Lower leg skin (tissue), 4 donors: ENCODE results near the gene CSTB. TPM values are rescaled to one million over a fixed set of nuclear protein-coding genes. Genes with fewer than 3 reads are reported as not detected.

Experiments used
- DNase-seq, 2 donors: peaks; one replicate each; pipeline ENCODE4 v3.0.0-alpha.2; 2019; ENCODE audit warnings: low spot score in 2 of 2
- H3K4me3 ChIP-seq: fragments of 200-600 bp; sonication (generic); 2 replicates; pipeline ENCODE4 v1.5.1; 2017; ENCODE audit warnings: mild to moderate bottlenecking, low read depth; ENCODE audit not compliant: poor library complexity, severe bottlenecking
- CTCF ChIP-seq, 3 donors: fragments of 450-650 bp; IDR thresholded peaks; one replicate each; pipeline ENCODE4 v1.5.1; 2016; ENCODE audit warnings: antibody characterized with exemption in 3 of 3, mild to moderate bottlenecking in 3 of 3, moderate library complexity in 2 of 3
- POLR2A ChIP-seq, 2 donors: fragments of 450-650 bp; IDR thresholded peaks; one replicate each; pipeline ENCODE4 v1.6.1; 2016 to 2017; ENCODE audit warnings: antibody characterized with exemption in 2 of 2, mild to moderate bottlenecking in 1 of 2, moderate library complexity in 1 of 2
- WGBS, 2 donors: methylation state at CpG; one replicate each; pipeline ENCODE4 v1.1.5; 2018; 5-methylcytosine and 5-hydroxymethylcytosine counted together
- intact Hi-C: fragments of 100-400 bp; cut with DNase I; formaldehyde crosslinking; loops from one replicate; pipeline ENCODE4 v1.15.0; 2023; ENCODE audit warnings: low total_unique reads
- total RNA-seq, 4 donors: library from RNA; depleted of rRNA; stranded (reverse); fragments of >200 nt; gene quantifications; one replicate each; pipeline ENCODE4 v1.1.0, GENCODE V29; 2016

Gene CSTB
- total RNA-seq, 4 donors from 2014 or later: 11.0 to 29.3 (median 21.8) TPM

- intact Hi-C loops: no loop called here
- TF ChIP-seq POLR2A (IDR thresholded peaks at IDR 0.05) (no peak), CTCF (IDR thresholded peaks at IDR 0.05) (no peak)
- H3K4me3 ChIP-seq: no peak overlapping the region
- WGBS, 2 donors: 92% methylated on average over 21 of the region's 21 CpGs
- DNase-seq: no peak
Measured at GRCh38 chr21:43770066-43770655, 5.9 kb downstream of the CSTB start.

- no peak for DNase-seq
Measured at GRCh38 chr21:43769325-43769958, 6.7 kb downstream of the CSTB start.

DNA sequence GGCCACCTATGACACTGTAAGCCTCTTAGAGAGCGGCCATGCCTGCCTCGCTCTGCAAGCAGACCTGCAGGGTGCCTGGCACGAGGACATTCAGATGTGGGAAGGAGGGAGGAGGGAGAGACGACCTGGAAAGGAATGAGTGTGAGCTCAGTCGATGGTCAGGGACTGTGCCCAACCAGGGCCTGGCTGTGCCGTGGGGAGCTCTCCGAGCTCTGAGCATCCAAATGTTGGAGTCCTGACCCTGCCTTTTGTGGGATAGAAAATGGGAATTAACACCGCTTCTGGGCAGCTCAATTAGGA, 7.3 kb downstream of the CSTB start:
- TF ChIP-seq CTCF (IDR thresholded peaks at IDR 0.05) (no peak), POLR2A (IDR thresholded peaks at IDR 0.05) (no peak)
- intact Hi-C loops: loop anchor here (10.0 kb wide), 1 partner anchor 794 kb away; the partner anchor contains the start of gene PKNOX1
- H3K4me3 ChIP-seq: no peak overlapping the region
- no peak for DNase-seq
- 72 to 81% methylated on average over 8 of the region's 8 CpGs for WGBS, 2 donors

More at GRCh38 chr21:43769325-43769958, 6.7 kb downstream of the CSTB start:
- H3K4me3 ChIP-seq: no peak overlapping the region
- intact Hi-C loops: loop anchor here (10.0 kb wide), 1 partner anchor 795 kb away; the partner anchor contains the start of gene PKNOX1
- 81 to 87% methylated on average over 11 of the region's 11 CpGs for WGBS, 2 donors
- TF ChIP-seq POLR2A (IDR thresholded peaks at IDR 0.05) (no peak), CTCF (IDR thresholded peaks at IDR 0.05) (no peak)

- intact Hi-C loops: loop anchor here (2.0 to 10.0 kb wide), 2 partner anchors 75 to 793 kb away; partner anchors contain the start of gene PKNOX1
- no peak overlapping the region for H3K4me3 ChIP-seq
- peak; percentile 59 to 91 for DNase-seq
- TF ChIP-seq CTCF (IDR thresholded peaks at IDR 0.05) (no peak), POLR2A (IDR thresholded peaks at IDR 0.05) (no peak)
- WGBS, 2 donors: 55 to 56% methylated on average over 34 of the region's 34 CpGs
Measured at GRCh38 chr21:43767984-43768867, 7.9 kb downstream of the CSTB start.

- WGBS, 2 donors: 91 to 93% methylated on average over 15 of the region's 15 CpGs
- intact Hi-C loops: loop anchor here (2.0 to 10.0 kb wide), 2 partner anchors 75 to 793 kb away; partner anchors contain the start of gene PKNOX1
Measured at GRCh38 chr21:43767498-43767983, 8.6 kb downstream of the CSTB start.

More at GRCh38 chr21:43767498-43767983, 8.6 kb downstream of the CSTB start:
- TF ChIP-seq CTCF (IDR thresholded peaks at IDR 0.05) (no peak), POLR2A (IDR thresholded peaks at IDR 0.05) (no peak)
- no peak overlapping the region for H3K4me3 ChIP-seq
- no peak for DNase-seq
